GM12878 (cell line): Measurements from ENCODE around the gene SUCO. TPM values are rescaled to one million over a fixed set of nuclear protein-coding genes. Genes with fewer than 3 reads are reported as not detected.

ENCODE experiments used
- CHD1 ChIP-seq: IDR thresholded peaks from 2 replicates; pipeline ENCODE4 v1.6.1; 2012; ENCODE audit warnings: low read depth, low read length, improper control_type of control experiment
- CREM ChIP-seq: IDR thresholded peaks from 2 replicates; pipeline ENCODE4 v1.6.1; 2014; ENCODE audit warnings: antibody characterized with exemption, low read depth
- FOXM1 ChIP-seq: IDR thresholded peaks from 2 replicates; pipeline ENCODE4 v1.6.1; 2012; ENCODE audit warnings: low read depth, mild to moderate bottlenecking, inconsistent platforms, low read length, moderate library complexity
- HDGF ChIP-seq: fragments of 450-650 bp; IDR thresholded peaks from 2 replicates; pipeline ENCODE4 v1.6.1; 2016; ENCODE audit warnings: antibody characterized with exemption
- IKZF2 ChIP-seq, 2 experiments: fragments of 450-650 bp; IDR thresholded peaks; 2 replicates each; pipeline ENCODE4 v1.6.1; 2017; ENCODE audit warnings: mild to moderate bottlenecking in 2 of 2, moderate library complexity in 2 of 2
- MXI1 ChIP-seq: fragments of 150-350 bp; IDR thresholded peaks from 2 replicates; pipeline ENCODE4 v1.6.1; 2011; ENCODE audit warnings: low read depth, mild to moderate bottlenecking, inconsistent platforms, low read length, improper control_type of control experiment
- NFYA ChIP-seq: IDR thresholded peaks from 2 replicates; pipeline ENCODE4 v1.6.1; 2011; ENCODE audit warnings: low read depth, mild to moderate bottlenecking, low read length, improper control_type of control experiment, borderline replicate concordance
- RAD51 ChIP-seq: fragments of 450-650 bp; IDR thresholded peaks from 2 replicates; pipeline ENCODE4 v1.6.1; 2016; ENCODE audit warnings: moderate library complexity, mild to moderate bottlenecking, inconsistent platforms
- SMAD5 ChIP-seq: IDR thresholded peaks from 2 replicates; pipeline ENCODE4 v1.6.1; 2016; ENCODE audit warnings: antibody characterized with exemption, low read depth
- SPI1 ChIP-seq: IDR thresholded peaks from 2 replicates; pipeline ENCODE4 v1.6.1; 2011; ENCODE audit warnings: low read depth, mild to moderate bottlenecking, low read length, moderate library complexity, borderline replicate concordance; ENCODE audit not compliant: insufficient read depth
- TAF1 ChIP-seq: IDR thresholded peaks from 2 replicates; pipeline ENCODE4 v1.6.1; 2011; ENCODE audit warnings: mild to moderate bottlenecking, low read depth, low read length, borderline replicate concordance
- polyA plus RNA-seq, 11 experiments: library from polyadenylated mRNA; depleted of rRNA in 4 of 11; unstranded in 6 of 11; stranded (reverse) in 5 of 11; fragments of >200 nt; fragmentation: Nextera tagmentation in 4 of 11; fragmentation: Illumina TruSeq in 1 of 11; extraction: Ambion mirVana in 4 of 11; extraction: Trizol in 1 of 11; gene quantifications; 1 replicate in 1 of 11; 2 replicates in 10 of 11; pipeline versions ENCODE4 v1.2.1 to v1.2.3, GENCODE V29; 2011 to 2016; ENCODE audit warnings: inconsistent platforms in 2 of 11, missing spikeins in 2 of 11, low read depth in 1 of 11
- total RNA-seq, 4 experiments: library from RNA; depleted of rRNA in 3 of 4; stranded (reverse); fragments of >200 nt in 3 of 4; fragmentation: Illumina TruSeq in 1 of 4; extraction: Trizol in 1 of 4; gene quantifications; 2 replicates each; pipeline versions ENCODE4 v1.2.1 to v1.2.3, GENCODE V29; 2013 to 2021
- TF ChIP-seq, protein P1 (sequence below): fragments of 450-650 bp; IDR thresholded peaks from 2 replicates; pipeline ENCODE4 v1.6.1; 2017; ENCODE audit warnings: antibody characterized with exemption, mild to moderate bottlenecking, moderate library complexity
- TF ChIP-seq, protein P2 (sequence below): fragments of 450-650 bp; conservative IDR thresholded peaks from 2 replicates; pipeline ENCODE4 v1.6.1; 2017; ENCODE audit warnings: mild to moderate bottlenecking, moderate library complexity
- TF ChIP-seq, protein P3 (sequence below): IDR thresholded peaks from 2 replicates; pipeline ENCODE4 v1.6.1; 2012; ENCODE audit warnings: low read length, inconsistent platforms
- TF ChIP-seq, protein P4 (sequence below): IDR thresholded peaks from 2 replicates; pipeline ENCODE4 v1.6.1; 2011; ENCODE audit warnings: low read depth, low read length, improper control_type of control experiment, borderline replicate concordance
- TF ChIP-seq, protein P5 (sequence below): fragments of 150-350 bp; IDR thresholded peaks from 2 replicates; pipeline ENCODE4 v1.6.1; 2014; ENCODE audit warnings: mild to moderate bottlenecking, low read depth, low read length
- TF ChIP-seq, protein P6 (sequence below): fragments of 450-650 bp; IDR thresholded peaks from 2 replicates; pipeline ENCODE4 v1.6.1; 2016; ENCODE audit warnings: mild to moderate bottlenecking, moderate library complexity, borderline replicate concordance

SUCO gene
- total and polyA plus RNA-seq, 10 of the 15 experiments (the other 5 are each of a cell fraction or from before 2014, with no cell fraction given) = 1.7 to 15.3 (median 8.4) TPM

DNA sequence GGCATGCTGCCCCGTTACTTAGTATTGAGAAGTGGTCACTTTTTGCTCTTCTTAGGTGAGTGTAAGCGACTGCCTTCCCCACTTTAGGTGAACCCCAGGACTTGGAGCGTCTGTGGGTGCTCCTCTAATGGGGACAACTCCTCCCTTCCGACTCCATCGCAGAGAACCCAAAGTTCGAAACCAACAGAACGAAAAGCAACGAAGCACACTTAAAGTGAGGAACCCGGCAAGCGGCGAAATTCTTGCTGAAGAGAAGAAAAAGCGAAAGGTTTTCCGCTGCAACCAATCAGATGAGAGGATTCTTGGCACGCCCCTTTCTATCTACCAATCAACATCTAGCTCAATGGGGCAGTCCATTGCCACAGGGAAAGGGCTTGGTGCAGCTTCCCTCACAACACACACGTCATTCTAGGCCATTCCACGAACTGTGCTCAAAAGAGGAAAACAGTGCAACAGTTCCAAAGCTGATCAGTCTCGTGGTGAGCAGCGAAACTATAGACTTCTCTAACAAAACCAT lies 709 bp upstream of the SUCO start (continued):
- TF ChIP-seq SPI1 = no peak
- TF ChIP-seq TAF1 = peak; percentile 73
- TF ChIP-seq HDGF = no peak
- peak; percentile 63; the same call in 1 of the 2 replicates for TF ChIP-seq SMAD5
- peak; percentile 95; the same call in 1 of the 2 replicates for TF ChIP-seq CHD1
- TF ChIP-seq, protein P1, sequence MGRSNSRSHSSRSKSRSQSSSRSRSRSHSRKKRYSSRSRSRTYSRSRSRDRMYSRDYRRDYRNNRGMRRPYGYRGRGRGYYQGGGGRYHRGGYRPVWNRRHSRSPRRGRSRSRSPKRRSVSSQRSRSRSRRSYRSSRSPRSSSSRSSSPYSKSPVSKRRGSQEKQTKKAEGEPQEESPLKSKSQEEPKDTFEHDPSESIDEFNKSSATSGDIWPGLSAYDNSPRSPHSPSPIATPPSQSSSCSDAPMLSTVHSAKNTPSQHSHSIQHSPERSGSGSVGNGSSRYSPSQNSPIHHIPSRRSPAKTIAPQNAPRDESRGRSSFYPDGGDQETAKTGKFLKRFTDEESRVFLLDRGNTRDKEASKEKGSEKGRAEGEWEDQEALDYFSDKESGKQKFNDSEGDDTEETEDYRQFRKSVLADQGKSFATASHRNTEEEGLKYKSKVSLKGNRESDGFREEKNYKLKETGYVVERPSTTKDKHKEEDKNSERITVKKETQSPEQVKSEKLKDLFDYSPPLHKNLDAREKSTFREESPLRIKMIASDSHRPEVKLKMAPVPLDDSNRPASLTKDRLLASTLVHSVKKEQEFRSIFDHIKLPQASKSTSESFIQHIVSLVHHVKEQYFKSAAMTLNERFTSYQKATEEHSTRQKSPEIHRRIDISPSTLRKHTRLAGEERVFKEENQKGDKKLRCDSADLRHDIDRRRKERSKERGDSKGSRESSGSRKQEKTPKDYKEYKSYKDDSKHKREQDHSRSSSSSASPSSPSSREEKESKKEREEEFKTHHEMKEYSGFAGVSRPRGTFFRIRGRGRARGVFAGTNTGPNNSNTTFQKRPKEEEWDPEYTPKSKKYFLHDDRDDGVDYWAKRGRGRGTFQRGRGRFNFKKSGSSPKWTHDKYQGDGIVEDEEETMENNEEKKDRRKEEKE = peak; percentile 81
- TF ChIP-seq, protein P2, sequence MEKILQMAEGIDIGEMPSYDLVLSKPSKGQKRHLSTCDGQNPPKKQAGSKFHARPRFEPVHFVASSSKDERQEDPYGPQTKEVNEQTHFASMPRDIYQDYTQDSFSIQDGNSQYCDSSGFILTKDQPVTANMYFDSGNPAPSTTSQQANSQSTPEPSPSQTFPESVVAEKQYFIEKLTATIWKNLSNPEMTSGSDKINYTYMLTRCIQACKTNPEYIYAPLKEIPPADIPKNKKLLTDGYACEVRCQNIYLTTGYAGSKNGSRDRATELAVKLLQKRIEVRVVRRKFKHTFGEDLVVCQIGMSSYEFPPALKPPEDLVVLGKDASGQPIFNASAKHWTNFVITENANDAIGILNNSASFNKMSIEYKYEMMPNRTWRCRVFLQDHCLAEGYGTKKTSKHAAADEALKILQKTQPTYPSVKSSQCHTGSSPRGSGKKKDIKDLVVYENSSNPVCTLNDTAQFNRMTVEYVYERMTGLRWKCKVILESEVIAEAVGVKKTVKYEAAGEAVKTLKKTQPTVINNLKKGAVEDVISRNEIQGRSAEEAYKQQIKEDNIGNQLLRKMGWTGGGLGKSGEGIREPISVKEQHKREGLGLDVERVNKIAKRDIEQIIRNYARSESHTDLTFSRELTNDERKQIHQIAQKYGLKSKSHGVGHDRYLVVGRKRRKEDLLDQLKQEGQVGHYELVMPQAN = peak; percentile 86
- TF ChIP-seq, protein P3, sequence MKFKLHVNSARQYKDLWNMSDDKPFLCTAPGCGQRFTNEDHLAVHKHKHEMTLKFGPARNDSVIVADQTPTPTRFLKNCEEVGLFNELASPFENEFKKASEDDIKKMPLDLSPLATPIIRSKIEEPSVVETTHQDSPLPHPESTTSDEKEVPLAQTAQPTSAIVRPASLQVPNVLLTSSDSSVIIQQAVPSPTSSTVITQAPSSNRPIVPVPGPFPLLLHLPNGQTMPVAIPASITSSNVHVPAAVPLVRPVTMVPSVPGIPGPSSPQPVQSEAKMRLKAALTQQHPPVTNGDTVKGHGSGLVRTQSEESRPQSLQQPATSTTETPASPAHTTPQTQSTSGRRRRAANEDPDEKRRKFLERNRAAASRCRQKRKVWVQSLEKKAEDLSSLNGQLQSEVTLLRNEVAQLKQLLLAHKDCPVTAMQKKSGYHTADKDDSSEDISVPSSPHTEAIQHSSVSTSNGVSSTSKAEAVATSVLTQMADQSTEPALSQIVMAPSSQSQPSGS = peak; percentile 68; the same call in 1 of the 2 replicates
- TF ChIP-seq, protein P4, sequence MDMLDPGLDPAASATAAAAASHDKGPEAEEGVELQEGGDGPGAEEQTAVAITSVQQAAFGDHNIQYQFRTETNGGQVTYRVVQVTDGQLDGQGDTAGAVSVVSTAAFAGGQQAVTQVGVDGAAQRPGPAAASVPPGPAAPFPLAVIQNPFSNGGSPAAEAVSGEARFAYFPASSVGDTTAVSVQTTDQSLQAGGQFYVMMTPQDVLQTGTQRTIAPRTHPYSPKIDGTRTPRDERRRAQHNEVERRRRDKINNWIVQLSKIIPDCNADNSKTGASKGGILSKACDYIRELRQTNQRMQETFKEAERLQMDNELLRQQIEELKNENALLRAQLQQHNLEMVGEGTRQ = no peak; the same call in 1 of the 2 replicates
- TF ChIP-seq RAD51 = peak; percentile 64
- no peak for TF ChIP-seq FOXM1
- peak; percentile 43 for TF ChIP-seq MXI1
- TF ChIP-seq, protein P5, sequence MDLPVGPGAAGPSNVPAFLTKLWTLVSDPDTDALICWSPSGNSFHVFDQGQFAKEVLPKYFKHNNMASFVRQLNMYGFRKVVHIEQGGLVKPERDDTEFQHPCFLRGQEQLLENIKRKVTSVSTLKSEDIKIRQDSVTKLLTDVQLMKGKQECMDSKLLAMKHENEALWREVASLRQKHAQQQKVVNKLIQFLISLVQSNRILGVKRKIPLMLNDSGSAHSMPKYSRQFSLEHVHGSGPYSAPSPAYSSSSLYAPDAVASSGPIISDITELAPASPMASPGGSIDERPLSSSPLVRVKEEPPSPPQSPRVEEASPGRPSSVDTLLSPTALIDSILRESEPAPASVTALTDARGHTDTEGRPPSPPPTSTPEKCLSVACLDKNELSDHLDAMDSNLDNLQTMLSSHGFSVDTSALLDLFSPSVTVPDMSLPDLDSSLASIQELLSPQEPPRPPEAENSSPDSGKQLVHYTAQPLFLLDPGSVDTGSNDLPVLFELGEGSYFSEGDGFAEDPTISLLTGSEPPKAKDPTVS = no peak
- peak; percentile 76 for TF ChIP-seq CREM
- TF ChIP-seq, protein P6, sequence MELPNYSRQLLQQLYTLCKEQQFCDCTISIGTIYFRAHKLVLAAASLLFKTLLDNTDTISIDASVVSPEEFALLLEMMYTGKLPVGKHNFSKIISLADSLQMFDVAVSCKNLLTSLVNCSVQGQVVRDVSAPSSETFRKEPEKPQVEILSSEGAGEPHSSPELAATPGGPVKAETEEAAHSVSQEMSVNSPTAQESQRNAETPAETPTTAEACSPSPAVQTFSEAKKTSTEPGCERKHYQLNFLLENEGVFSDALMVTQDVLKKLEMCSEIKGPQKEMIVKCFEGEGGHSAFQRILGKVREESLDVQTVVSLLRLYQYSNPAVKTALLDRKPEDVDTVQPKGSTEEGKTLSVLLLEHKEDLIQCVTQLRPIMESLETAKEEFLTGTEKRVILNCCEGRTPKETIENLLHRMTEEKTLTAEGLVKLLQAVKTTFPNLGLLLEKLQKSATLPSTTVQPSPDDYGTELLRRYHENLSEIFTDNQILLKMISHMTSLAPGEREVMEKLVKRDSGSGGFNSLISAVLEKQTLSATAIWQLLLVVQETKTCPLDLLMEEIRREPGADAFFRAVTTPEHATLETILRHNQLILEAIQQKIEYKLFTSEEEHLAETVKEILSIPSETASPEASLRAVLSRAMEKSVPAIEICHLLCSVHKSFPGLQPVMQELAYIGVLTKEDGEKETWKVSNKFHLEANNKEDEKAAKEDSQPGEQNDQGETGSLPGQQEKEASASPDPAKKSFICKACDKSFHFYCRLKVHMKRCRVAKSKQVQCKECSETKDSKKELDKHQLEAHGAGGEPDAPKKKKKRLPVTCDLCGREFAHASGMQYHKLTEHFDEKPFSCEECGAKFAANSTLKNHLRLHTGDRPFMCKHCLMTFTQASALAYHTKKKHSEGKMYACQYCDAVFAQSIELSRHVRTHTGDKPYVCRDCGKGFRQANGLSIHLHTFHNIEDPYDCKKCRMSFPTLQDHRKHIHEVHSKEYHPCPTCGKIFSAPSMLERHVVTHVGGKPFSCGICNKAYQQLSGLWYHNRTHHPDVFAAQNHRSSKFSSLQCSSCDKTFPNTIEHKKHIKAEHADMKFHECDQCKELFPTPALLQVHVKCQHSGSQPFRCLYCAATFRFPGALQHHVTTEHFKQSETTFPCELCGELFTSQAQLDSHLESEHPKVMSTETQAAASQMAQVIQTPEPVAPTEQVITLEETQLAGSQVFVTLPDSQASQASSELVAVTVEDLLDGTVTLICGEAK = peak; percentile 64; the same call in 1 of the 2 replicates
- peak; percentile 55 to 70; a peak in 1 of 4 replicates for TF ChIP-seq IKZF2 (IDR thresholded peaks at IDR 0.05)
- no peak for TF ChIP-seq NFYA
